Measurements from ENCODE around the gene DCC.

DCC gene

GRCh38 chr18:53541924-53542323, 1201.9 kb downstream of the DCC start:
- H3K4me3 ChIP-seq (replicated peaks; ENCODE audit: low read depth, low read length), result no peak overlapping the region
- no peak for TF ChIP-seq CTCF (IDR thresholded peaks at IDR 0.05; ENCODE audit: low read depth, low read length, missing control alignments)
- DNase-seq (ENCODE audit: extremely low read depth, low read depth), result no peak

GRCh38 chr18:53543711-53544110, 1203.7 kb downstream of the DCC start:
- H3K4me3 ChIP-seq (replicated peaks; ENCODE audit: low read depth, low read length), result no peak overlapping the region
- no peak for TF ChIP-seq CTCF (IDR thresholded peaks at IDR 0.05; ENCODE audit: low read depth, low read length, missing control alignments)
- DNase-seq (ENCODE audit: extremely low read depth, low read depth), result no peak

GRCh38 chr18:53544917-53545316, 1204.9 kb downstream of the DCC start:
- TF ChIP-seq CTCF (IDR thresholded peaks at IDR 0.05; ENCODE audit: low read depth, low read length, missing control alignments), result no peak
- no peak for DNase-seq (ENCODE audit: extremely low read depth, low read depth)
- no peak overlapping the region for H3K4me3 ChIP-seq (replicated peaks; ENCODE audit: low read depth, low read length)

GRCh38 chr18:53551868-53552426, 1212.0 kb downstream of the DCC start:
- H3K4me3 ChIP-seq (replicated peaks; ENCODE audit: low read depth, low read length), result no peak overlapping the region
- DNase-seq (ENCODE audit: extremely low read depth, low read depth), result no peak
- no peak for TF ChIP-seq CTCF (IDR thresholded peaks at IDR 0.05; ENCODE audit: low read depth, low read length, missing control alignments)

- no peak for TF ChIP-seq CTCF (IDR thresholded peaks at IDR 0.05; ENCODE audit: low read depth, low read length, missing control alignments)
- no peak overlapping the region for H3K4me3 ChIP-seq (replicated peaks; ENCODE audit: low read depth, low read length)
- no peak for DNase-seq (ENCODE audit: extremely low read depth, low read depth)
Measured at GRCh38 chr18:53553030-53553429, 1213.0 kb downstream of the DCC start.

- TF ChIP-seq CTCF (IDR thresholded peaks at IDR 0.05; ENCODE audit: low read depth, low read length, missing control alignments), result no peak
- H3K4me3 ChIP-seq (replicated peaks; ENCODE audit: low read depth, low read length), result no peak overlapping the region
- DNase-seq (ENCODE audit: extremely low read depth, low read depth), result no peak
Measured at GRCh38 chr18:53556450-53556849, 1216.5 kb downstream of the DCC start.

GRCh38 chr18:53560546-53560945, 1220.5 kb downstream of the DCC start:
- no peak for TF ChIP-seq CTCF (IDR thresholded peaks at IDR 0.05; ENCODE audit: low read depth, low read length, missing control alignments)
- no peak for DNase-seq (ENCODE audit: extremely low read depth, low read depth)
- H3K4me3 ChIP-seq (replicated peaks; ENCODE audit: low read depth, low read length), result no peak overlapping the region

Data from HFF-Myc (cell line).